Vagina (tissue), 2 donors: ENCODE data around the gene TMEM141.

Source experiments
- POLR2A ChIP-seq, 2 donors: fragments of 450-650 bp; IDR thresholded peaks; one replicate each; pipeline ENCODE4 v1.6.1; 2017; ENCODE audit warnings: antibody characterized with exemption in 2 of 2, mild to moderate bottlenecking in 2 of 2, moderate library complexity in 2 of 2
- TF ChIP-seq, protein P1 (sequence below), 3 experiments: fragments of 450-650 bp in 2 of 3; fragments of 200-600 bp in 1 of 3; sonication (generic) in 1 of 3; IDR thresholded peaks; one replicate each; pipeline ENCODE4 v1.5.1; 2017 to 2019; ENCODE audit warnings: antibody characterized with exemption in 3 of 3, mild to moderate bottlenecking in 2 of 3, moderate library complexity in 2 of 3

- no peak for TF ChIP-seq POLR2A (IDR thresholded peaks at IDR 0.05)
- TF ChIP-seq, protein P1, sequence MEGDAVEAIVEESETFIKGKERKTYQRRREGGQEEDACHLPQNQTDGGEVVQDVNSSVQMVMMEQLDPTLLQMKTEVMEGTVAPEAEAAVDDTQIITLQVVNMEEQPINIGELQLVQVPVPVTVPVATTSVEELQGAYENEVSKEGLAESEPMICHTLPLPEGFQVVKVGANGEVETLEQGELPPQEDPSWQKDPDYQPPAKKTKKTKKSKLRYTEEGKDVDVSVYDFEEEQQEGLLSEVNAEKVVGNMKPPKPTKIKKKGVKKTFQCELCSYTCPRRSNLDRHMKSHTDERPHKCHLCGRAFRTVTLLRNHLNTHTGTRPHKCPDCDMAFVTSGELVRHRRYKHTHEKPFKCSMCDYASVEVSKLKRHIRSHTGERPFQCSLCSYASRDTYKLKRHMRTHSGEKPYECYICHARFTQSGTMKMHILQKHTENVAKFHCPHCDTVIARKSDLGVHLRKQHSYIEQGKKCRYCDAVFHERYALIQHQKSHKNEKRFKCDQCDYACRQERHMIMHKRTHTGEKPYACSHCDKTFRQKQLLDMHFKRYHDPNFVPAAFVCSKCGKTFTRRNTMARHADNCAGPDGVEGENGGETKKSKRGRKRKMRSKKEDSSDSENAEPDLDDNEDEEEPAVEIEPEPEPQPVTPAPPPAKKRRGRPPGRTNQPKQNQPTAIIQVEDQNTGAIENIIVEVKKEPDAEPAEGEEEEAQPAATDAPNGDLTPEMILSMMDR (IDR thresholded peaks at IDR 0.05): no peak
Observed at GRCh38 chr9:136808806-136809158, 17.6 kb downstream of the TMEM141 start.
